GM21825 (cell line): ENCODE results near the gene SCGB3A1.

Experiments
- ATAC-seq: cut with Tn5 transposase; IDR thresholded peaks from one replicate; pipeline ENCODE4 v1.9.1; 2021; ENCODE audit warnings: mild to moderate bottlenecking, moderate library complexity; ENCODE audit not compliant: unreplicated experiment

Gene SCGB3A1

DNA sequence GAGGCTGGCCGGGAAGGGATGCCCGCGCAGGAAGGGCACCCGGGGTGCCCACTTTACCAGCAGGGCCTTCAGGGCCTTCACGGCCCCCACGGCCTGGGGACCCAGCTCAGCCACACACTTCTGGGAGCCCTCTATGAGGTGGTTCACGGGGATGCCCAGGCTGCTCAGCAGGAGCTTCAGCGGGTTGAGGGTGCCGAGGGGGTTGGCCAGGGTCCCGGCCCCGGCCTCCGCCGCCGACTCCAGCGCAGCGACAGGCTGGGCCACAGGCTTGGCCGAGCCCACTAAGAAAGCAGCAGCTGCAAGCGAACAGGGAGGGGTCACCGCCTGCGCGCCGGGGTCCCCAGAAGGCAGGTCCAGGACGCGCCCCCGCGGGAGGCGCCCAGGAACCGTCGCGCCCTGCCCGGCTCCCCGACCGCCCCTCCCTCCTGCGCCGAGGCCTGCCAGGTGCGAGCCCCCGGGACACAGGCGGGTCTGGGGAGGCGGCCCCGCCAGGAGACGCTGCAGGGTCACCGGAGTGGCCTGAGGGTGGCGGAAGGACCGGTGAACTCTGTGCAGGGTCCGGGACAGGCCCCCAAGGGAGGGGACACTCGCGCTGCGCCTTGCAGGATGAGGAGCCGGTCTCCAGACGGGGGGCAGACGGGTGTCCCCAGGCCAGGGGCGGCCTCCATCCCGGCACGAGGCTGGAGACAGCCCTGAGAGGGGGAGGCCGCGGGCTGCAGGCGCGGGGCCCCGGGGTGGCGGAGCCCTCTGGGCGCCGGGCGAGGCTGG lies 572 bp downstream of the SCGB3A1 start:
- no peak for ATAC-seq

- ATAC-seq: no peak
Observed at GRCh38 chr5:180589771-180590542, 1.3 kb downstream of the SCGB3A1 start.

DNA sequence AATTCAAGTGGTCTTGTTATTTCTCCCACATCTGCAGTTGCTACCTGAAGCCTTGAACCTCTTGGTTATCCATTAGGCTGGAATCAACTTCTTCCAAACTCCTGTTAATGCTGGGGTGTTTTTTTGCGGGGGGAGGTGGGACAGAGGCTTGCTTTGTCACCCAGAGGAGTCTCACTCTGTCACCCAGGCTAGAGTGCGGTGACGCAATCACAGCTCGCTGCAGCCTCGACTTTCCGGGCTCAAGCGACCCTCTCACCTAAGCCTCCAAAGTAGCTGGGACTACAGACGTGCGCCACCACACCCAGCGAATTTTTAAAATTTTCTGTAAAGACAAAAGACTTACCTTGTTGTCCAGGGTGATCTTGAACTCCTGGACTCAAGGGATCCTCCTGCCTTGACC lies 4.4 kb downstream of the SCGB3A1 start:
- ATAC-seq: no peak

DNA sequence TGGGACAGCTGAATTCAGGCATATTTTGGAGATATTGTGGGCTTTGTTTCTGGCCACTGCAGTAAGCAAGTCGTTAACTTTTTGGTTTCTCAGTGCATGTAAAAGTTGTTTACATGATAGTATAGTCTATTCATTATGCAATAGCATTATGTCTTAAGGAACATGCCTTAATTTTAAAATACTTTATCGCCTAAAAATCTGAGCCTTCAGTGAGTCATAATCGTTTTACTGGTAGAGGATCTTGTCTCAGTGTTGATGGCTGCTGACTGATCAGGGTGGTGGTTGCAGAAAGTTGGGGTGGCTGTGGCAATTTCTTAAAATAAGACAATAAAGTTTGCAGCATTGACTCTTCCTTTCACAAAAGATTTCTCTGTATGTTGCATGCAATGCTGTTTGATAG lies 5.1 kb downstream of the SCGB3A1 start:
- no peak for ATAC-seq

DNA sequence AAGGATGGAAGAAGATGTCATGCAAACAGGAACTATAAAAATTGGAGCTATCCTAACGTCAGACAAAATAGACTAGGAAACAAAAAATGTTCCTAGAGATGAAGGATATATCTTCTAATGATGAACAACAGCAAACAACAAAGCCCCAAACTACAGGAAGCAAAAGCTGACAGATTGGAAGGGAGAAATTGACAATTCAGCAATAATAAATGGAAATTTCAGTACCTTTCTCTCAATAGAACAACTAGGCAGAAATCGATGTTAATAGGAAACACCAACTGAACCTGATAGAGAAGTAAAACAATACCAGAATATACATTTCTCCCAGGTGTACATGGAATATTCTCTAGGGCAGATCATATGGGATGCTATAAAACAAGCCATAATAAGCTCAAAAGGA lies 7.6 kb downstream of the SCGB3A1 start:
- ATAC-seq: no peak

- no peak for ATAC-seq
Observed at GRCh38 chr5:180580681-180581080, 10.6 kb downstream of the SCGB3A1 start.

DNA sequence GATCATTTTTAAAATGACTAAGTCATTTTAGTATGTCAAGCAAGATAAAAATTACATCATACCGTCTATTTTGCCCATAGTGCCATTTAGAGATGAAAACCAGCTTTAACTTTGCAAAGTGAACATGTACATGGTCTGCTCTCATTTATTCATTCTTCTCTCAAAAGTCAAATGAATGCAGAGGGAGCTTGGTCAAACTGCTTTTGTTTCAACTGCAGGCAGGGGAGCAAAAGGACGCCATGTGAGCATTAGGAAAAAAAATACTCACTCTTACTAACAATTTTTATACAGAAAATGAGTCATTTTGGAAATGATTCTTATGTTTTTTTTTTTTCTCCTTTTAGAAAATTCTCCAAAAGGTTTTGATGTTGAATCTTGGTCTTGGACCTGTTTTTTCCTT lies 15.7 kb downstream of the SCGB3A1 start:
- no peak for ATAC-seq

- no peak for ATAC-seq
Observed at GRCh38 chr5:180568914-180569313, 22.4 kb downstream of the SCGB3A1 start.

DNA sequence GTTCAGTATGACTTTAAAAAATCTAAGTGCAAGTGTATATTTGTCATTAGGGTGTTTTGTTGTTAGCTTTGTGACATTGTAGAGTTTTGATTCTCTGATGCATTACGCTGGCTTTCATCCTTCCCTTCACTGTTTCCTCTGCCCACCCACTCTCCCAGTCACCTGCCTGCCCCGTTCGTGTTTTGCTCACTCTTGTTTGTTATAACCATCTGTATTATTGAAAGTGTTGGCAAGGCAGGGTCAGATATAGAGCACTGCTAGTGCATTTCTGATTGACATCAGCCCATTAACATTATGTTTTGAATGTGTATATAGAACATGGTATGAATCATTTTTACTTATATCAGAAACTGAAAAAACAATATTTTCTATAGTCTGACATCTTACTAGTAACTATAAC lies 27.3 kb downstream of the SCGB3A1 start:
- ATAC-seq: no peak

GRCh38 chr5:180558232-180558631 lies 33.1 kb downstream of the SCGB3A1 start:
- ATAC-seq: no peak

GRCh38 chr5:180557217-180557809 lies 34.0 kb downstream of the SCGB3A1 start:
- ATAC-seq: no peak

DNA sequence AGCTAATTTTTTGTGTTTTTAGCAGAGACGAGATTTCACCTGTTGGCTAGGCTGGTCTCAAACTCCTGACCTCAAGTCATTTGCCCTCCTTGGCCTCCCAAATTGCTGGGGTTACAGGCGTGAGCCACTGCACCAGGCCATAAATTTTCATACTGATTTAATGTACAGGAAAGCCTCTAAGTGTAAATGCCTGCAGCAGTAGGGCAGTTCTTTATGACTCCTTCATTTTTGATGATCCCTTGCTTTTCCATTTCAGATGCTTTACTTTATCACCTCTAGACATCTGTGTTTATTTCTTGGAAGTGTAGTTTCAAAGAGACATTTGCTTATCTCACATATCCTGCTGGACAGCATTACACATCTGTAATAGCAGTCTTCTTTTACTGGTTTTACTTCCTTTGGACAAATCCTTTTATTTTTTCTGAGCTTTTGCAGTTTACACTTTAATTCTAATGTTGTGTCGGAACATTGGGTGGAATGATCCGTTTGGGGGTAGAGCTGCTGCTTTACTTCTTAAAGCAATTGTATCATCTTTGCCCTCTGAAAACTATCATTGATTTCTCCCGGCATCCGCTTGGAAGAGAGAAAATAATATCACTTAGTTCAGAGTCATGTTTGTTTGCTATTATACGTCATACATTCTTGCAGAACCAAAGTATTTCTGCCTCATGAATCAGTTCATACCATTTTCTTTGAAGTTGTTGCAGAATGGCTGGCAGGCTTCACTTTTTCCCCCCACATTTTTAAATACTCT lies 36.0 kb downstream of the SCGB3A1 start:
- no peak for ATAC-seq

- no peak for ATAC-seq
Observed at GRCh38 chr5:180553530-180553929, 37.8 kb downstream of the SCGB3A1 start.

- no peak for ATAC-seq
Observed at GRCh38 chr5:180548563-180548962, 42.7 kb downstream of the SCGB3A1 start.

DNA sequence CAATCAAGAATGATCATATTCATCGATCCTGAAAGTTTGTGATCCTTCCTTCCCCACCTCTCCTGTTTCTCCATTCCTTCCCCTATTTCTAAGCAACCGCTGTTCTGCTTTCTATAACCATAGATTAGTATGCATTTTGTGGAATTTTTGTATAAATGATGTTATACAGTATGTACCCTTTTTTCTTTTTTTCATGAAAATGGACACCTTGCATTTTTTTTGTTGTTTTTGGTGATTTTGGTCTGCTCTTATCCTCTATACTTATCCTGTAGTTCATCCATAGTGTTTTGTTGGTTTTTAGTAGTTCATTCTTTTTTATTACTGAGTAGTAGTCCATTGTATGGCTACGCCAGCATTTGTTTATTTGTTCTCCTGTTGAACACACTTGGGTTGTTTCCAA lies 46.1 kb downstream of the SCGB3A1 start:
- ATAC-seq: no peak

- no peak for ATAC-seq
Observed at GRCh38 chr5:180541710-180542109, 49.6 kb downstream of the SCGB3A1 start.
